Endothelial cell of umbilical vein (primary cell): ENCODE data around the gene FTO. TPM values are rescaled to one million over a fixed set of nuclear protein-coding genes. Genes with fewer than 3 reads are reported as not detected.

Experiments used
- BruUV-seq: library from RNA; stranded (reverse); fragments of 400-500 nt; replicated peaks from 2 replicates; lab custom pipeline; 2021; lab: Mats Ljungman, UMichigan
- CTCF ChIA-PET: fragments of 300-600, 350-600 bp; sonication (Branson Sonifier 250); formaldehyde crosslinking; loops from one replicate; lab custom pipeline; 2021; ENCODE audit warnings: antibody characterized with exemption, inconsistent platforms; lab: Charles Lee
- POLR2A ChIA-PET: fragments of 300-600, 350-600 bp; sonication (Branson Sonifier 250); formaldehyde crosslinking; loops from one replicate; lab custom pipeline; 2021; ENCODE audit warnings: antibody characterized with exemption, inconsistent platforms; lab: Charles Lee
- DNase-seq: peaks from one replicate; pipeline ENCODE4 v3.0.0-alpha.2; 2011; ENCODE audit warnings: low read depth, low spot score
- FAIRE-seq: peaks from 2 replicates; lab custom pipeline; 2011; peaks lifted over from hg19 to GRCh38; lab: Jason Lieb, UNC
- H2AFZ ChIP-seq: 2 replicates; pipeline ENCODE4 v1.6.0; 2012; ENCODE audit warnings: low read depth, low read length, control low read depth, inconsistent platforms
- H3K27ac ChIP-seq: 2 replicates; pipeline ENCODE4 v1.5.1; 2011; ENCODE audit warnings: low read depth, mild to moderate bottlenecking, control low read depth, low read length, moderate library complexity; ENCODE audit not compliant: insufficient read depth
- H3K27me3 ChIP-seq, 2 experiments: 2 replicates each; pipeline versions ENCODE4 v1.6.0 to v1.6.1; 2011; ENCODE audit warnings: low read length in 2 of 2, mixed read lengths in 1 of 2; ENCODE audit not compliant: control insufficient read depth in 2 of 2, insufficient read depth in 2 of 2
- H3K36me3 ChIP-seq, 2 experiments: 2 replicates in 1 of 2; 3 replicates in 1 of 2; pipeline ENCODE4 v1.5.1; 2011; ENCODE audit warnings: low read length in 2 of 2, mild to moderate bottlenecking in 1 of 2, moderate library complexity in 1 of 2; ENCODE audit not compliant: control insufficient read depth in 2 of 2, insufficient read depth in 2 of 2; ENCODE audit errors: extremely low read depth in 1 of 2
- H3K4me1 ChIP-seq: 3 replicates; pipeline ENCODE4 v1.5.1; 2011; ENCODE audit warnings: mild to moderate bottlenecking, low read length; ENCODE audit not compliant: control insufficient read depth, insufficient read depth; ENCODE audit errors: extremely low read depth
- H3K4me2 ChIP-seq: 2 replicates; pipeline ENCODE4 v1.6.1; 2011; ENCODE audit warnings: low read length, control low read depth, mixed read lengths; ENCODE audit not compliant: insufficient read depth
- H3K4me3 ChIP-seq, 3 experiments: fragments of 200-600 bp in 1 of 3; sonication (generic), shearing (Covaris generic) in 1 of 3; replicated peaks in 1 of 3; 2 replicates each; pipeline ENCODE4 v1.5.1; 2011 to 2016; ENCODE audit warnings: control low read depth in 3 of 3, low read length in 3 of 3, mild to moderate bottlenecking in 2 of 3, inconsistent platforms in 1 of 3, low read depth in 1 of 3, moderate library complexity in 1 of 3; ENCODE audit not compliant: insufficient read depth in 1 of 3
- H3K79me2 ChIP-seq: 2 replicates; pipeline ENCODE4 v1.6.0; 2012; ENCODE audit warnings: low read length, inconsistent platforms; ENCODE audit not compliant: control insufficient read depth, insufficient read depth
- H3K9ac ChIP-seq: replicated peaks from 2 replicates; pipeline ENCODE3; 2011; ENCODE audit warnings: low read length, control low read depth; ENCODE audit not compliant: insufficient read depth; ENCODE audit errors: extremely low read depth
- H3K9me1 ChIP-seq: replicated peaks from 3 replicates; pipeline ENCODE4 v1.6.0; 2011; ENCODE audit warnings: mild to moderate bottlenecking, low read length; ENCODE audit not compliant: control insufficient read depth, insufficient read depth; ENCODE audit errors: extremely low read depth
- H3K9me3 ChIP-seq: replicated peaks from 2 replicates; pipeline ENCODE4 v1.5.1; 2012; ENCODE audit warnings: low read length, inconsistent platforms; ENCODE audit not compliant: control insufficient read depth, insufficient read depth
- H4K20me1 ChIP-seq: replicated peaks from 2 replicates; pipeline ENCODE3; 2011; ENCODE audit warnings: mild to moderate bottlenecking, low read length; ENCODE audit not compliant: control insufficient read depth, insufficient read depth; ENCODE audit errors: extremely low read depth
- EZH2 ChIP-seq: IDR thresholded peaks from 2 replicates; pipeline ENCODE4 v1.6.1; 2012; ENCODE audit warnings: borderline replicate concordance, low read depth, mild to moderate bottlenecking, moderate library complexity, low read length, inconsistent platforms; ENCODE audit not compliant: severe bottlenecking
- FOS ChIP-seq: IDR thresholded peaks from 2 replicates; pipeline ENCODE4 v1.6.1; 2011; ENCODE audit warnings: mild to moderate bottlenecking, low read length, moderate library complexity, borderline replicate concordance; ENCODE audit not compliant: insufficient read depth
- GATA2 ChIP-seq: IDR thresholded peaks from 2 replicates; pipeline ENCODE4 v1.7.0; 2011; ENCODE audit warnings: low read depth, mild to moderate bottlenecking, moderate library complexity, mixed read lengths, low read length; ENCODE audit not compliant: insufficient read length, insufficient read depth
- JUN ChIP-seq: IDR thresholded peaks from 2 replicates; pipeline ENCODE4 v1.6.1; 2011; ENCODE audit warnings: borderline replicate concordance, low read depth; ENCODE audit not compliant: insufficient read length, insufficient read depth
- MYC ChIP-seq: IDR thresholded peaks from one replicate; pipeline ENCODE4 v1.6.1; 2011; ENCODE audit warnings: mild to moderate bottlenecking, low read depth, low read length
- POLR2A ChIP-seq: IDR thresholded peaks from 2 replicates; pipeline ENCODE4 v1.6.1; 2012; ENCODE audit warnings: low read depth, mild to moderate bottlenecking, control low read depth, low read length
- POLR2AphosphoS5 ChIP-seq: IDR thresholded peaks from 2 replicates; pipeline ENCODE4 v1.6.1; 2012; ENCODE audit warnings: low read depth, mild to moderate bottlenecking, control low read depth, low read length, moderate library complexity; ENCODE audit not compliant: insufficient read depth
- dilution Hi-C: fragments of 300-500 bp; cut with MboI; formaldehyde crosslinking; loops from one replicate; pipeline ENCODE4 v1.15.0; 2019; ENCODE audit warnings: low sequenced_read_pairs; ENCODE audit not compliant: extremely low pct_ligation_motif_present
- intact Hi-C: fragments of 100-400 bp; cut with micrococcal nuclease; formaldehyde crosslinking; loops from one replicate; pipeline ENCODE4 v1.10.0; 2022
- polyA plus RNA-seq, 4 experiments: library from polyadenylated mRNA; depleted of rRNA in 3 of 4; stranded (reverse) in 3 of 4; unstranded in 1 of 4; fragments of >200 nt; gene quantifications; 2 replicates each; pipeline versions ENCODE4 v1.2.1 to v1.2.3, GENCODE V29; 2011 to 2012; ENCODE audit warnings: missing spikeins in 1 of 4
- total RNA-seq: library from RNA; stranded (reverse); gene quantifications from 2 replicates; pipeline ENCODE4 v1.2.3, GENCODE V29; 2021
- TF ChIP-seq, protein P1 (sequence below): IDR thresholded peaks from 2 replicates; pipeline ENCODE4 v1.6.1; 2011; ENCODE audit not compliant: insufficient read depth, insufficient read length
- TF ChIP-seq, protein P2 (sequence below), 2 donors: IDR thresholded peaks; 1 replicate in 1 of 2; 2 replicates in 1 of 2; pipeline ENCODE4 v1.5.1; 2011; ENCODE audit warnings: low read length in 2 of 2, mild to moderate bottlenecking in 2 of 2, moderate library complexity in 2 of 2, control low read depth in 1 of 2, inconsistent platforms in 1 of 2, low read depth in 1 of 2; ENCODE audit not compliant: insufficient read depth in 1 of 2; ENCODE audit errors: extremely low read depth in 1 of 2

Gene FTO
- total and polyA plus RNA-seq, 2 donors (not counting 3 experiments of a cell fraction or from before 2014, with no cell fraction given): 48.6 to 87.1 TPM

DNA sequence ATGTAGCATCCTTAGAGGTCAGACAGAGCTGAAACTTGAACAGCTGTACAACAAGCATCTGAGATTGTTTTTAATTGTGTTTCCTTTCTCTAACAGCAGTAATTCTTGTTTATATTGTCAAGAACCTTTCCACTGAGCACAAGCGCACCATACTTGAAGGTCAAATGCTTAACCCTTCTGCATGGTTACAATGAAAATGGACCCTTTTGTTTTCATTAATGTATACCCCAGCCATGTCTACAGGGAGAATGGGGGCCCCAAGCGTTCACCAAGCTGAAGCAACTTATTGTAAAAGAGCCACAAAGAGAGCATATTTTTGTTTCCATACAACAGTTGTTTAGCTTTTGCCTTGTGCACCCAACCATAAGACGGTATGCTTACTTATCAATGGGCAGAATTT lies 210.8 kb downstream of the FTO start:
- no peaks in the 10 kb centered on the region for H3K79me2 ChIP-seq
- no peaks in the 10 kb centered on the region for H3K9me3 ChIP-seq
- no peak overlapping the region for H3K4me3 ChIP-seq
- intact Hi-C loops (no loop called here), dilution Hi-C loops (no loop called here)
- no peak for TF ChIP-seq JUN
- TF ChIP-seq MYC: no peak
- no peak for TF ChIP-seq GATA2
- DNase-seq (no peak), FAIRE-seq (no peak)
- no TSS peak for BruUV-seq
- POLR2A ChIA-PET: no interaction called here
- no peaks in the 10 kb centered on the region for H4K20me1 ChIP-seq
- H3K27me3 ChIP-seq: no peaks in the 10 kb centered on the region
- no peak overlapping the region for H3K9ac ChIP-seq
- H3K9me1 ChIP-seq: no peaks in the 10 kb centered on the region
- no peak overlapping the region for H3K4me2 ChIP-seq
- no peak overlapping the region for H3K27ac ChIP-seq
- CTCF ChIA-PET: no interaction called here
- no peaks in the 10 kb centered on the region for H3K4me1 ChIP-seq
- no peaks in the 10 kb centered on the region for H3K36me3 ChIP-seq
- no peak overlapping the region for H2AFZ ChIP-seq

DNA sequence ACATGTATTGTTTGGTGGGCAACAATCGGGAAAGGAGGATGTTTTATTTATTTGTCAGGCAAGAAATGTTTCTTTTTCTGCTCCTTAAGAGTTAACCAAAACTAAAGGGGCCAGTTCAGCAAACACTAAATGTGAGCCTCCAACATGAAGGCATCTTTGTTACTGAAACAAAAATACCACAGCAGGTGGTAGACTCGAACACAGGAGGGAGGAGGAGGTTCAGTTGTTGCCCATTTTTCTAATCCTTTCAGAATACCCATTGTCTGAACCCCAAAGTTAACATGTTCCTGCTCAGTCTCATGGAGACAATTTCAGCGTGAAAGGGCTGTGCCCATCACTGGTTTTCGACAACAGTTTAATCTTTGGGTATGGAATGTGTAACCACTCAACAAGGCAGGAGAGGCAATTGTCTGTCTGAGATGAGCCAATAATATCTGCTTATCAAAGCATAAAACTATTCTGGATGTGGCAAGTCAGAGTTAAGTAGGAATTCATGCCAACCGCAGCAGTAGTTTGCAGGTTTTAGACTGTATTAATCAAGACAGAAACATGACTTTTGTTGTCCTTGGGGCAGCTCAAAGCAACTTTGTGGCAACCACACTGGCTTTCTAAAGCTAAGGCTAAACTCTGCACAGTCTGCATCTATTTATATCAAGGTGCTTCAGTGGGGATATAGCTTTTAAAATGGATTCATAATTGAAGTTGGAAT lies 211.7 kb downstream of the FTO start:
- no peak for FAIRE-seq
- no peak overlapping the region for H3K4me2 ChIP-seq
- H3K9me1 ChIP-seq: no peaks in the 10 kb centered on the region
- no peak for DNase-seq
- TF ChIP-seq POLR2AphosphoS5 (no peak), FOS (no peak), POLR2A (no peak), EZH2 (no peak), JUN (no peak), GATA2 (no peak), MYC (no peak)
- TF ChIP-seq, protein P1, sequence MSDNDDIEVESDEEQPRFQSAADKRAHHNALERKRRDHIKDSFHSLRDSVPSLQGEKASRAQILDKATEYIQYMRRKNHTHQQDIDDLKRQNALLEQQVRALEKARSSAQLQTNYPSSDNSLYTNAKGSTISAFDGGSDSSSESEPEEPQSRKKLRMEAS: no peak
- TF ChIP-seq, protein P2, sequence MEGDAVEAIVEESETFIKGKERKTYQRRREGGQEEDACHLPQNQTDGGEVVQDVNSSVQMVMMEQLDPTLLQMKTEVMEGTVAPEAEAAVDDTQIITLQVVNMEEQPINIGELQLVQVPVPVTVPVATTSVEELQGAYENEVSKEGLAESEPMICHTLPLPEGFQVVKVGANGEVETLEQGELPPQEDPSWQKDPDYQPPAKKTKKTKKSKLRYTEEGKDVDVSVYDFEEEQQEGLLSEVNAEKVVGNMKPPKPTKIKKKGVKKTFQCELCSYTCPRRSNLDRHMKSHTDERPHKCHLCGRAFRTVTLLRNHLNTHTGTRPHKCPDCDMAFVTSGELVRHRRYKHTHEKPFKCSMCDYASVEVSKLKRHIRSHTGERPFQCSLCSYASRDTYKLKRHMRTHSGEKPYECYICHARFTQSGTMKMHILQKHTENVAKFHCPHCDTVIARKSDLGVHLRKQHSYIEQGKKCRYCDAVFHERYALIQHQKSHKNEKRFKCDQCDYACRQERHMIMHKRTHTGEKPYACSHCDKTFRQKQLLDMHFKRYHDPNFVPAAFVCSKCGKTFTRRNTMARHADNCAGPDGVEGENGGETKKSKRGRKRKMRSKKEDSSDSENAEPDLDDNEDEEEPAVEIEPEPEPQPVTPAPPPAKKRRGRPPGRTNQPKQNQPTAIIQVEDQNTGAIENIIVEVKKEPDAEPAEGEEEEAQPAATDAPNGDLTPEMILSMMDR (IDR thresholded peaks at IDR 0.05; ENCODE audit: extremely low read depth in 1 of 2, insufficient read depth in 1 of 2, low read depth in 1 of 2, low read length in 2 of 2): no peak
- H4K20me1 ChIP-seq: no peaks in the 10 kb centered on the region
- H3K27me3 ChIP-seq: no peaks in the 10 kb centered on the region
- ChIA-PET CTCF (no interaction called here), POLR2A (no interaction called here)
- H3K36me3 ChIP-seq: no peaks in the 10 kb centered on the region
- H3K9me3 ChIP-seq: no peaks in the 10 kb centered on the region
- H3K4me1 ChIP-seq: no peaks in the 10 kb centered on the region
- intact Hi-C loops (no loop called here), dilution Hi-C loops (no loop called here)
- H3K27ac ChIP-seq: no peak overlapping the region
- no peak overlapping the region for H3K4me3 ChIP-seq
- no peak overlapping the region for H3K9ac ChIP-seq
- BruUV-seq: no TSS peak
- H2AFZ ChIP-seq: no peak overlapping the region
- no peaks in the 10 kb centered on the region for H3K79me2 ChIP-seq
